NCI-H524 treated with DMSO at 0.1 percent for 48 hours (cell line): ENCODE results near the gene SDCCAG8.

ENCODE experiments used
- DNase-seq: peaks from one replicate; lab custom pipeline; 2025; lab: John Stamatoyannopoulos, UW

Gene SDCCAG8

GRCh38 chr1:243483071-243483771 is 227.4 kb downstream of the SDCCAG8 start:
- DNase-seq: no peak

- DNase-seq: no peak
These were observed 228.1 kb downstream of the SDCCAG8 start for GRCh38 chr1:243483952-243484351.

GRCh38 chr1:243487036-243487648 is 231.3 kb downstream of the SDCCAG8 start:
- DNase-seq: no peak

- no peak for DNase-seq
These were observed 231.9 kb downstream of the SDCCAG8 start for GRCh38 chr1:243487649-243488227.

- no peak for DNase-seq
These were observed 232.8 kb downstream of the SDCCAG8 start for GRCh38 chr1:243488459-243489157.

GRCh38 chr1:243489158-243489527 is 233.3 kb downstream of the SDCCAG8 start:
- no peak for DNase-seq

- DNase-seq: no peak
These were observed 234.1 kb downstream of the SDCCAG8 start for GRCh38 chr1:243489681-243490546.

GRCh38 chr1:243490748-243491686 is 235.2 kb downstream of the SDCCAG8 start:
- DNase-seq: no peak

- DNase-seq: peak; percentile 21
These were observed 237.6 kb downstream of the SDCCAG8 start for GRCh38 chr1:243493156-243494129.

- DNase-seq: no peak
These were observed 239.0 kb downstream of the SDCCAG8 start for GRCh38 chr1:243494741-243495431.

GRCh38 chr1:243495442-243496186 is 239.8 kb downstream of the SDCCAG8 start:
- DNase-seq: no peak

GRCh38 chr1:243496187-243496646 is 240.4 kb downstream of the SDCCAG8 start:
- peak; percentile 50 for DNase-seq

- DNase-seq: no peak
These were observed 241.0 kb downstream of the SDCCAG8 start for GRCh38 chr1:243496806-243497205.

- DNase-seq: no peak
These were observed 242.3 kb downstream of the SDCCAG8 start for GRCh38 chr1:243497939-243498681.

GRCh38 chr1:243499248-243499647 is 243.4 kb downstream of the SDCCAG8 start:
- DNase-seq: no peak

- DNase-seq: no peak
These were observed 243.9 kb downstream of the SDCCAG8 start for GRCh38 chr1:243499711-243500110.

GRCh38 chr1:243500512-243500911 is 244.7 kb downstream of the SDCCAG8 start:
- no peak for DNase-seq
